GM12872 (cell line): Measurements from ENCODE around the gene DCP1B.

Experiments
- CTCF ChIP-seq: IDR thresholded peaks from 3 replicates; pipeline ENCODE4 v1.5.1; 2011; ENCODE audit warnings: low read depth, mild to moderate bottlenecking, low read length, moderate library complexity; ENCODE audit not compliant: insufficient read depth

The DCP1B gene

GRCh38 chr12:1907652-1908611 is 96.3 kb downstream of the DCP1B start:
- no peak for TF ChIP-seq CTCF

DNA sequence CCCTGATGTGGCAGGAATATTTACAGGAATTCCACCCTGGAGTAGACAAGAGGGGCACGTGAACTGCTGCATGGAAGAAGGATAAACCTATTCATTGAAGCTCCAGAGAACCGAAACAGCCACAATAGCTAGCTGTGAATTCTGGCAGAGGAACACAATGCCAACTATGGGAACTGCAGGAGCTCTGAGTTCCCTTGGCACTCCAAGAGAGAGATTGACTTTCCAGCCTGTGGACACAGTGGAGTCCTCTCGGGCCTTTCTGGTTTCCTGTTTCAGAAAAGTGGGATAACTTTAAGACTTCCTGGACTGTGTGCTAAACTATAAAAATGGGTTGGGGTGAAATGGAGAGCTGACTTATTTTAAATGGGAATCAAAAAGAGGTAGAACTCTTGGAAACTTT is 97.7 kb downstream of the DCP1B start:
- no peak for TF ChIP-seq CTCF

DNA sequence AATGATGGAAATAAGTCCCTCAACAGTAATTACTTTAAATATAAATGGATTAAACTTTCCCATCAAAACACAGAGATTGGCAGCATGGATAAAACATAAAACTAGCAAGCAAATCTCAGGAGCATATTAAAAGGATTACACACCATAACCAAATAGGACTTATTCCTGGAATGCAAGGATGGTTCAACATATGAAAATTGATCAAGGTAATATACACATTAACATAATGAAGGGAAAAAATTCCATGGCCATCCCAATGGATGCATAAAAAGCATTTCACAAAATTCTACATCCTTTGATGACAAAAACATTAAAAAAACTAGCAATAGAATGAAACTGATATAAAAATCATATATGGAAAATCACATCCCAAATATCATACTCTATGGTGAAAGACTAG is 99.4 kb downstream of the DCP1B start:
- no peak for TF ChIP-seq CTCF

DNA sequence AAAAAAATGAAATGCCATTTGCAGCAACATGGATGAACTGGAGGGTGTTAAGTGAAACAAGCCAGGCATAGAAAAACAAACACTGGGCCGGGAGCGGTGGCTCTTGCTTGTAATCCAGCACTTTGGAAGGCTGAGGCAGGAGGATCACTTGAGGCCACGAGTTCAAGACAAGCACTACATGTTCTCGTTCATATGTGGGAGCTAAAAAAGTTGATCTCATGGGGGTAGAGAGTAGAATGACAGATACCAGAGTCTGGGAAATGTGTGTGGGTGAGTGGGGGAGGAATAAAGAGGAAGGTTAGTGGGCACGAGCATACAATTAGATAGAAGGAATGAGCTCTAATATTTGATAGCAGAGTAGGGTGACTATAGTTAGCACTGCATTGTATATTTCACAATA is 107.3 kb downstream of the DCP1B start:
- no peak for TF ChIP-seq CTCF
